SKM-1 treated with dmso at 0.1 percent for 144 hours (cell line): Measurements from ENCODE around the gene HNRNPL.
"Not testable (repeated sequence)": the region's sequence is repeated elsewhere in the genome, so short reads cannot be mapped to it uniquely, and the experiment has no call there.

Source experiments
- DNase-seq: peaks from one replicate; lab custom pipeline; 2025; ENCODE audit not compliant: unreplicated experiment; lab: John Stamatoyannopoulos, UW

Gene HNRNPL

DNA sequence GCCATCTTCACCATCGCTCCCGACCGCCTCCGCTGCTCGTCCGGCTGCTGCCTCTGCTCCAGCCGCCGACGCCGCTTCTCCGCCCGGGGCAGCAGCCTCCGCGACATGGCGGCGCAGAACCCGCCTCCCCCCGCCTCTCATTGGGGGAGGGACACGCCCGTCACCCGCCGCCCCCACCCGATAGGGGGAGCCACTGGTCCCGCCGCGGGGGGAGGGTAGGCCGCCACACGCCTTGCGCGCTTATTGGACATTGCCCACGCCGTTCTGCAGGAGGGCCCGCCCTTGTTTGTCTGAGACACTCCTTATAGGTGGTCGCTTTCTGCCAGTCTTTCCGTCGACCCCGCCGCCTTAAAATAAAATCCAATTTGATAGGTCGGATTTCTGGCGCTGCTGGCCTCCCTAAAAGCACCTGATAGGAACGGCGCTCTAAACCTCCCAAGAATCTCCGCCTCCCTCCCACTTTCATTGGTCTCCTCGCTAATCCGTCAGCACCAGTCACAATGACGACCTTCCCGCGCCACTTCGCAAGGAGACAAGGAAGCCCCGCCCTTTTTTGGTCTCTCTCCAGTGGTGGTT is at the start of gene HNRNPL:
Gene HNRNPL (minus strand): TSS at position 127 of the 576 bp plus-strand sequence. CDS start 20 bp downstream, at position 107.
- peak; percentile 100 for DNase-seq

DNA sequence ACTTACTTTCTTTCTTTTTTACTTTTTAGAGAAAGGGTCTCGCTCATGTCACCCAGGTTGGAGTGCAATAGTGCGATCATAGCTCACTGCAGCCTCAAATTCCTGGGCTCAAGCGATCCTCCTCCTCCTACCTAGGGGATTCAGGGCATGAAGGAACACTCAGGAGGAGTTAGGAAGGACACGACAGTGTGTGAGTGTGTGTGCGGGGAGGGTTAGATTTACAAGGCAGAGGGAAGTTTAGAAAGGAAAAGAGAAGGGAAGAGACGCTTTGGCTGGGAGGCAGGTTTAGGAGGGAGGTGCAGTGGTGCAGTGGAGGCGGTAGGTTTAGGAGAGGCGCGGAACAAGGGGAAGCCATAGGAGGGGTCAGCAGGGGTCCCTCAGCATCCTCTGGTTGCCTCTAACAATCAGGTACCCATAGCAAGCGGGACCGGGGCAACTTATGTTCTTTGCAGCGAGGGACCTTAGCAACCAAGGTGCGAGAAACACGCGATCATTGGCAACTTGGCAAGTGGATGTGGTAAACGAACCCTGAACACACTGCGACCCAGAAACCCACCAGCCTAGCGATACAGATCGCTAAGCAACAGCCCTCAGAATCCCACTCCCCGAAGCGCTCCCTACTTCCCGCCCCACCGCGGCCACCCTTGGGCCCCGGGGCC is 49.1 kb upstream of the HNRNPL start:
- DNase-seq, result no peak

DNA sequence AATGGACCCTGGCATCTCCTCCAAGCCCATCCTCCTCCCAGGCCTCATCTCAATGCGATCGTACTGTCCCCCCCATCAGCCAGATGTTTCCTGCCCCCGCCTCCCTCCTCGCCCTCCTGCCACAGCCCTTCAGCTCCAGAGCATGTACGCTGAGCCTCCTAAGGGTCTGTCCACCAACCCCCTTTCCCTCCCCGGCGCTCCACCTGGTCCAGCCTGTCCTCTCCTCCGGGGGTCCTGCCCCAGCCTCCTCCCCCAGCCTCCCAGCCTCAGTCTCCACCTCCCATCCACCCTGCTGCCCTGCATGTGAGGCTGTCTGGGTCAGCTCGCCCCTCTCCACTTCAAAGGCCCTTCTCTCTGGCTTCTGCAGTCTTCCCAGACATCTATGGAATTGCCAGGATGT is 45.2 kb upstream of the HNRNPL start:
- DNase-seq, result no peak

DNA sequence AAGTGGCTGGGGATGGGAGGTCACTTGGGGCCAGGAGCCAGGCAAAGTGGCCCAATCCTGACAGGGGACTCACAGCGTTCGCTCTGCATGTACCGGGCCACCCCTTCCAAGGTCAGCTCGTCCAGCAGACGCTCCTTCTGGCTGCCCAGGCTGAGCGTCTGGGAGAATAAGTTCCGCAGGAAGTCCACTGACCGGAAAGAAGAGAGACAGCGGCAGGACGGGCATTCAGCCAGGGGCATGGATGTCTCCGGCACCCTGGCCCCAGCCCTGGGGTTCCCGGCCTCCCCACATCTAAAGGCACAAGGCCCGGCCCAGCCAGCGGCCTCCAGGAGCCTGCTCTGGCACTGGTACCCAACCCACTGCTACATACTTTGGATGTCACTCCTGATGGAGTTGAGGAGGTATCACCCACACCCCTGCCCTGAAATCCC is 43.6 kb upstream of the HNRNPL start:
- DNase-seq, result no peak

DNA sequence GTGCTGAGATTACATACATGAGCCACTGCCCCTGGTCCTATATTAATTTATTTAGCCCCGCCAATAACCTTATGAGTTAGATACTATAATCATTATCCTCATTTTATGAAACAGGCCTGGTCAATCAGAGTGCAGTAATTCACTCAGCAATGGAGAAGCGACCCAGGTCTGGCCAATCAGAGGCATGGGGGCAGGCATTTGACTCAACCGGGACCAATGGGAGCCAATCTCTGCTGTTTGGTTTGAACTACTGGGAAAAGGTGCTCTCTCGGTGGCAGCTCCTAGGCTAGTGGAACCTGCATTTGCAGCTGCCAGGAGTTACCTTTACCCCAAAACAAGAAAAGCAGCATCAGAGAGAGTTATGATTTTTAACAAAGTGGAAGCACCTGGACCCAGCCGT is 43.1 kb upstream of the HNRNPL start:
- no peak for DNase-seq

DNA sequence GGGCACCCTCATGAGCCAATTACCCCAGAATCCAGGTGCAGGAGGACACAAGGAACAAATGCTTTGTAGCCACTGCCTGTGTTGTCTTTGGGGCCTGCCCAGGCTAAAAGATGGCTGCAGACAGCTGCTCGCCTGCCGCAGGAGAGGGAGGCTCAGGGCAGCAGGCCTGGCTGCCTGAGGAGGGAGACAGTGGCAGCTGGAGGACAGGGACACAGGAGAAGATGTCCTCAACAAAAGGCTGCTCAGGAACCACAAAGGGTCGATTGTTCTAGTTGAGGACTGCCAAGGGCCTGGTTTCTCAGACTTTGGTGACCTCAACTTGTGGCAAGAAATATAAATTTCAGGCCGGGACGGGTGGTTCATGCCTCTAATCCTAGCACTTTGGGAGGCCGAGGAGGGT is 42.0 kb upstream of the HNRNPL start:
- DNase-seq, result no peak

DNA sequence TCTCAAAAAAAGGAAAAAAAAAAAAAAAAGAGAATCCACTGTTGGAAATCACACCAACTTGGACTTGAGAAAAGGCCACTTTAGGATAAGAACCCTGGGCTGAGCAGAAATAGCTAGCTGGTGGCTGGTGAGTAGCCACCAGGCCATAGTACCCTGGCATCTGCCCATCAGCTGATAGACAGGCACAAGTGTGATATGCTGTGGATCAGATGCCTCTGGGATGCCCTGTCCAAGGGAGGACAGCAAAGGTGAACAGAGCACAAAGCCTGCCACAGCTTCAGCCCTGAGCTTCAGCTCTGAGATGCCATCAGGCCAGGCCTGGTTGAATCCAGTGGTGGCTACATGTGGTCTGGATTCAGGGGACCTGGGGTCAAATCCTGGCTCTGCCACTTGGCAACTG is 40.9 kb upstream of the HNRNPL start:
- no peak for DNase-seq

DNA sequence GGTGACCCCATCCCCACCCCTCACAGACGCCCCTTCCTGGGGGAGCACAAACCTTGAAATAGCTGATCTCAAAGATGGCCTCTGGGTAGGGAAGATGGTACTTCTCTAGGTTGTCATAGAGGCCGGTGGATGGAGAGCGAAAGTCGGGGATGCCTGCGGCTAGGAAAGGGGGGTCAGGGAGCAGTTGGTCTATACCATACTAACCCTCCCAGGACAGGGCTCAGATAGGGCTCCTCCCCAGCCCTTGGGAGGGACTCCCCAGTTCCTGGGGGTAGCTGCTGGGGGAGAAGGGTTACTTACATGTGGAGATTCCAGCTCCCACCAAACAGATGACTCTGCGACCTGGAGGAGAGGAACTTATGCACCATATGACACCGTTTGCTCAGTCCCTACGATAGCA is 40.0 kb upstream of the HNRNPL start:
- DNase-seq, result no peak

DNA sequence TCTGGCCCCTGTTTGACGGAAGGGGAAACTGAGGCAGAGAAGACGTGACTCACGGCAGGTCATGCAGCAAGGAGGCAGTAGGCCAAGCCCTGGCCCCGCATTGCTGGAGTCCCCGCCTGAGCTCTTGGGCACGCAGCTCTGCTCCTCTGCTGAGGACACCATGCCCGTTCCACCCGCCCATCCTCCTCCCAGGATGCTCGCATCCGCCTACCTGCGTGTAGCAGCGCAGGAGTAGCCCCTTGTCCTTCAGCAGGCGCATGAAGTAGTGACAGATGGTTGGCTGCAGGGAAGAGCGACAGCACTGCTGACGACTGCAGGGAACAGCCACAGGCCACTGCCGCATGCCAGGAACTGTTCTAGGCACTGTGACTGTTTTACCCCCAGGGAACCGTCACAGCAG is 39.1 kb upstream of the HNRNPL start:
- DNase-seq, result no peak

DNA sequence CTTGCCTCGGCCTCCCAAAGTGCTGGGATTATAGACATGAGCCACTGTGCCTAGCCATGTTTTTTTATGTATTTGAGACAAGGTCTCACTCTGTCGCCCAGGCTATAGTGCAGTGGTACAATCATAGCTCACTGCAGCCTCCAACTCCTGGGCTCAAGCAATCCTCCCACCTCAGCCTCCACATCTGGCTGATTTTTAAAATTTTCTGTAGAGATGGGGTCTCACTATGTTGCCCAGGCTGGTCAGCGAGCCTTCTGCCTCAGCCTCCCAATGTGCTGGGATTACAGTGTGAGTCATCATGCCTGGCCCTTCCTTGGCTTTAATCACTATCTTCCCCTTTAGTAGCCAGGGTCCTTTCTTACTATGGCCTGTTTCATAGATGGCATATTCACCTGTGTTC is 34.9 kb upstream of the HNRNPL start:
- DNase-seq, result not testable (repeated sequence)

DNA sequence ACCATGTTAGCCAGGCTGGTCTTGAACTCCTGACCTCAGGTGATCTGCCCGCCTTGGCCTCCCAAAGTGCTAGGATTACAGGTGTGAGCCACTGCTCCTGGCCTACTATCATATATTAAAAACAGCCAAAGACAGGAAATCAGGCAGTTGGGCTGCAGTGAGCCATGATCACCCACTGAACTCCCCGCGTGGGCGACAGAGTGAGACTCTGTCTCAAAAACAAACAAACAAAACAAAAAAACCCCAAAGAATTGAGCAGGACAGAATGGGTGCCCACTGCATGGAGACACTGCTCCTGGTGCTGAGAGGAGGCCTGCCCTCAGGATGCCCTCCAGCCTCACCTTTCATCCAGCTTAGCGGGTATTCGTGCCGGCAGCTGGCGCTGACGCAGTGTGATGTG is 33.5 kb upstream of the HNRNPL start:
- DNase-seq, result no peak

DNA sequence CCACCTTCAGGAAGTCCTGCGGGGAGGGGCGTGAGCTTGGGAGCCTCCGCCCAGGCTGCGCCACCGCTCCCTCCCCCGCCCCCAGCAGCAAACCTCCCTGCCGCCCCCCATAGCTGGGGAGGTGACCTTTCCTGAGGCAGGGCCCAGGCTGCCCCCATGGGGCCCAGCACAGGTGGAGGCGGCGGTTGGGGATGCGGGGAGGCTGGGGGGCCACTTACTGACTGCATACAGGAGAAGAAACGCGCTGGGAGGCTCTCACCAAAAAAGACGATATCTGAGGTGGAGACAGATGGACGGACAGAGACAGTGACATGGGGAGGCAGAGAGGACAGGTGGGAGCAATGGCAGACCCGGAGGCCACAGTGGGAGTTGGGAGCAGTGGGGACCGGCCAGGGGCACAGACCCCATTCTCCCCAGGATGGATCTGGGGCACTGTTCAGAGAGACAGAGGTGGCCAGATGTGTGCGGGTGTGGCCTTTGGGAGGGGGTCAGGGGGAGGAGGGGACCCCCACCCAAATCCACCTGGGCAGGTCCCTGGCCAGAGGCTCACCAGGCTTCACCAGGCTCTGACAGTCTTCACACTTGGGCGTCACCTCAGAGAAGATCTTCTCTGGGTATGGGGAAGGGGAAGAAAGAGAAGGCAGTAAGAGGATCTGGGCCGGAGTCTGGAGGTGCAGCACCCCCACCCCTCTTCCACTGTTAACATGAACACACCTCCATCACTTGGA is 31.3 kb upstream of the HNRNPL start:
- no peak for DNase-seq

DNA sequence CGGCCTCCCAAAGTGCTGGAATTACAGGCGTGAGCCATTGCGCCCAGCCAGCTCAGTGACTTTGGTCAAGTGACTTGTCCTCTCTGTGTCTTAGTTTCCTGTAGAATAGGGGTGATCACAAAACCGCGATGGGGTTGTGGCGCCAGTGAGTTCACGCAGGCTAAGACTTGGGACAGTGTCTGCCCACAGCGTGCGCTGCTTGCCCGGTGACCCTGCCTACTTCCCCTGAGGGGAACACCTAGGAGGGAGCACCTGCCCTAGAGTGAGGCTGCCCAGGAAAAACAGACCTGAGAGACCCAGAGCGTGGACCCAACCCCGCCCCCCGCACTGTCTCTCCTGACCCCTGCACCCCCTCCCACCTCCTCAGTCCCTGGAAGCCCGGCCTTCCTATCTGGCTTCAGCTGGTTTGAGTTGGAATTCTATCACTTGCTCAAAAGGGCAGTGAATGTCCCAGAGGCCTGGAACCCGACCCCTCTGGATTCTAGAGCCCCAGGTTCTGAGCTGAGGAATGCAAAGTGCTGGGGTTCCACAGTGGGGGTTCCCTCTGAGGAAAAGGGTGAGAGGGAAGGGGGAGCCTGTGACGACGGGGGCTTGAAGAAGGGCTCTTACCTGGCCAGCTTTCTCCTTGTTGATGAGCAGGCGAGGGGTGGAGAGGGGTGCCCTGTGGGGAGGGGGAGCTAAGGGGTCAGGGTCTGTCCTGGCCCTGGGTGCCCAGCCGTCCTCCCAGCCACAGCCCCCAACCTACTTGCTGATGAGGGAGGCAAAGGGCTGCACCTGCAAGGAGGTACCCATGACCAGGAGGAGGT is 30.5 kb upstream of the HNRNPL start:
- DNase-seq, result no peak

DNA sequence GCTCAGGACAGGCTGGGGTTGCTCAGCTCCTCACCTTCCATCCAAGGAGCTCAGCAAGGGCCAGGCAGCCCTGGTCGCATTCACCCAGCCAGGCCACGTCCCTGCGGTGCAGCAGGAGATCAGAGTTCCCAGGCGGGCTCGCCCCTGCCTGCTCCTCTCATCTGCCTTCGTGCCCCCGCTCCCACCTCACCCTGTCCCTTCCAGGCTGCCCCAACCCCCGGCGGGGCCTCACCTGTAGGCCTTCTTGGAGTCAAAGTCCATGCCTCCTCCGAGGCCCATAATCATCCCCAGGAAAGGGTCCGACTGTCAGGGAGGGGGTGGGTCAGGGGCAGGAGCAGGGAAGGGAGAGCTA is 29.6 kb upstream of the HNRNPL start:
- DNase-seq, result no peak

DNA sequence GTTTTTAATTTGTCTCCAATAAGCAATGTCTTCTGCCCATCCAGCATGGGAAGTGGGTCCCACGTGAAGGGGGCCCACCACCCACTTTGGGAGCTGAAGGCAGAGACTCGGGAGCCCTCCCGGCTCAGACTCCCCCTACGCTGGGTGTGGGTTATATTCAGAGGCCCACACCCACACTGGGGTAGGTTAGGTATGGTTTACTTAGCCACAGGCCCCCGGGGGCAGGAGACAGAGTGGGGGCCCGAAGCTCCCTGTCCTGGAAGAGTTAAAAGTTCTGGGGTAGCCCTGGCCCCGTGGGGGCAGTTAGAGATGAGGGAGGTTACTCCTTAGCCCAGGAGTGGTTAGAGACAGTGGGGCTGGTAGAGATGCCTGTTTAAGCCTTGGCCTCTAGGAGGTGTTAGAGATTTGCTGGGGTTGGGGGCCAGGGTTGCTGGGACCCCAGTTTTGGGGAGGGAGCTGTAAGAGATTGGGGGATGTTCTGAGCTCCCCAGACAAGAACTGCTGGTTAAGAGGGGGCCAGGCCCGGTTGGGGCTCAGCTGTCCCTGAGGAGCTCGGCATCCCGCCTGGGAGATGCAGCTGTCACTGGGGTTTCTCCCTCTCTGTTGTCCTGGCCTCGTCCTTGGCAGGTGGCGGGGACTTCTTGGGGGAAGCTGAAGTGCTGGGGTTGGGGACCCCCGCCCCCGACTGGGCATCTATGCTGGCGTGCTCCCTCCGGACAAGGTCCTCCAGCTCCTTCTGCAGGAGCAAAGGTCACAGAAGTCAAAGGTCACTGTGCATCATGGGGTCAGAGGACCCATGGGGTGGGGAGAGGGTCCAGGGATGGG is 29.0 kb upstream of the HNRNPL start:
- DNase-seq, result no peak

DNA sequence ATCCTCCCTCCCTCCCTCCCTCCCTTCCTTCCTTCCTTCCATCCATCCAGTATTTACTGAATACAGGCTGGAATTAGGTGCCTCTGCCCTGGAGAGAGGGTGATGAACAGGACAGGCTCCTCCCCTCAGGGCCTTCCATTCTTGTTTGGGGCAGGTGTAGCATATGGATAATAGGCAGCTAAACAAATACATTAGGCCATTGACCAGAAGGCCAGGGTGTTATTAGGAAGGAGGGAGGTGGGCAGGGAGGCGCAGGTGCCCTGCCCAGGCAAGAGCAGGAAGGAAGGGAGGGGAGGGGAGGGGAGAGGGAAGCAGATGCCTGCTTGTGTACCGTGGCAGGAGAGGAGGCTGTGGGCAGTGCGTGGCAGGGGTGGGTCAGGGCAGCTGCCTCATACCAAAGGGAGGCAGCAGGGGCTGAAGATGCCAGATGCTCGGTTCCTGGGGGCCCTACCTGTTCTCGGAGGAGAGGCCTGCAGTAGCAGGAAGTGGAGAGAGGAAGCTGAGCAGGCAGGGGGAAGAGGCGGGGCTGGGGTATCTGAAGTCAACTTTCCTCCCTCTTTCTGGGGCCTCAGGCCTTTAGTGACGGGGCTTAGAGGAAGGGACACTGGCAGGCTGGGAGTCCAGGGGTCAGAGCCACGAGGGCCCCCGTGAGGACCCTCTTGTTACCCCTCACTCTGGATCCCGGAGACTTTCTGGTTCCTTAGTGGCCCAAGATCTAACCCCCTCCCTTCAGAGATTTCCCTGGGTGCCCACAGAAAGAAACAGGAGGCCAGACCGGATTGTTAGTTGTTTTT is 28.2 kb upstream of the HNRNPL start, which contains the start of gene RINL:
Gene RINL (minus strand): TSS at position 495 of the 794 bp plus-strand sequence. CDS start 1,533 bp downstream, outside the sequence.
- peak; percentile 86 for DNase-seq

DNA sequence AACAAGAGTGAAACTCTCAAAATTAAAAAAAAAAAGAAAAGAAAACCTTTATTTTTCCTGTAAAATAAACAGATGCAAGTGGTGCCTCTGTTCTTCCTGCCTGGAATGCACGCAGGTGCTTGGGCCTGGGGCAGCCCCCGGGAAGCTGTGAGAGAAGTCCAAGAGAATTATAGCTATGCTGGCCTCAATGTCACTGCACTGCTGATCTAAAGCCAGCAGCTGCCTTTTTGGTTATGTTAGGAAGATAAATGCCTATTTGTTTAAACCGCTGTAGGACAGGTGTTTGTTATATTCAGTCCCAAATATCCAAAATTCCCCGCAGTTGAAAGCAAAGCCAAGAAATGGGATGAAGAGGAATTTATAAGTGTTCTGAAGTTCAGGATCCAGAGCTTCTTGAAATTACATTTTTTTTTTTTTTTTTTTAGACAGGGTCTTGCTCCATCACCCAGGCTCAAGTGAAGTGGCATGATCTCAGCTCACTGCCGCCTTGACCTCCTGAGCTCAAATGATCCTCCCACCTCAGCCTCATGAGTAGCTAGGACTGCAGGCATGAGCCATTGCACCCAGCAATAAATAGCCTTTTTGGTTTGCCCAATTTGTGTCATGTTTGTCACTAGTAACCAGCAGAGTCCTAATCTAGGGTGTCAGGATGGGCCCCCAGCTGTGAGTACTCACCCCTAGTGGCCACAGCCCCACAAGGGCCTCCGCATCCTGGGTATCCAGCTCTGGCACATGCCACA is 26.0 kb upstream of the HNRNPL start:
- DNase-seq, result no peak

DNA sequence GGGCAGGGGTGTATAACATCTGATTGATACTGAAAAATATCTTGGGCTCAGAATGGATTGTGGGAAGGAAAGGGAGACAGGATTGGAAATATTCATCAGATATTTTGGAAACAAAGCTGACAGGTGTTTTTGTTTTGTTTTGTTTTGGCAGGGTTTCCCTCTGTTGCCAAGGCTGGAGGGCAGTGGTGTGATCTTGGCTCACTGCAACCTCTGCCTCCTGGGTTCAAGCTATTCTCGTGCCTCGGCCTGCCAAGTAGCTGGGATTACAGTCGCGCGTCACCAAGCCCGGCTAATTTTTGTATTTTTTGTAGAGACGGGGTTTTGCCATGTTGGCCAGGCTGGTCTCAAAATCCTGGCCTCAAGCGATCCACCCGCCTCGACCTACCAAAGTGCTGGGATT is 23.6 kb upstream of the HNRNPL start:
- not testable (repeated sequence) for DNase-seq

DNA sequence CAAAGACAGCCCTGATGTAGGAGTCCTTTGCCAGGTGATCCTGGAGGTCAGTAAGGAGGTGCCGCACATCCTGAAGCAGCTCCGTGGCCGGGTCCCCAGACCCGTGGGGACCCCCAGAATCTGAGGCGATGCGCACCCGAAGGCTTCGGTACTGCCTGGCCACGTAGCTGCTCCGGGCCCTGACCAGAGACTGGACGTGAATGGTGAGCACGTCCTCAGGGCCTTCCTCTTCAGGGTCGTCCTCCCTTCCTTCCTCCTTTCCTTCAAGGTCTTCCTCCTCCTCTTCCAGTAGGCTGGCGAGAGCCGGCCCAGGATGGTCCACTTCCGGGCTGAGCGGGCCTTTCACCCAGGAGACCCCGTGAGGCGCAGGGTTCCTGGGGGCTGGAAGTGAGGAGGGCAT is 20.8 kb upstream of the HNRNPL start:
- DNase-seq, result no peak
